Measurements from ENCODE around the gene CUX1.
"Not testable (repeated sequence)": the region's sequence is repeated elsewhere in the genome, so short reads cannot be mapped to it uniquely, and the experiment has no call there.

Gene CUX1

DNA sequence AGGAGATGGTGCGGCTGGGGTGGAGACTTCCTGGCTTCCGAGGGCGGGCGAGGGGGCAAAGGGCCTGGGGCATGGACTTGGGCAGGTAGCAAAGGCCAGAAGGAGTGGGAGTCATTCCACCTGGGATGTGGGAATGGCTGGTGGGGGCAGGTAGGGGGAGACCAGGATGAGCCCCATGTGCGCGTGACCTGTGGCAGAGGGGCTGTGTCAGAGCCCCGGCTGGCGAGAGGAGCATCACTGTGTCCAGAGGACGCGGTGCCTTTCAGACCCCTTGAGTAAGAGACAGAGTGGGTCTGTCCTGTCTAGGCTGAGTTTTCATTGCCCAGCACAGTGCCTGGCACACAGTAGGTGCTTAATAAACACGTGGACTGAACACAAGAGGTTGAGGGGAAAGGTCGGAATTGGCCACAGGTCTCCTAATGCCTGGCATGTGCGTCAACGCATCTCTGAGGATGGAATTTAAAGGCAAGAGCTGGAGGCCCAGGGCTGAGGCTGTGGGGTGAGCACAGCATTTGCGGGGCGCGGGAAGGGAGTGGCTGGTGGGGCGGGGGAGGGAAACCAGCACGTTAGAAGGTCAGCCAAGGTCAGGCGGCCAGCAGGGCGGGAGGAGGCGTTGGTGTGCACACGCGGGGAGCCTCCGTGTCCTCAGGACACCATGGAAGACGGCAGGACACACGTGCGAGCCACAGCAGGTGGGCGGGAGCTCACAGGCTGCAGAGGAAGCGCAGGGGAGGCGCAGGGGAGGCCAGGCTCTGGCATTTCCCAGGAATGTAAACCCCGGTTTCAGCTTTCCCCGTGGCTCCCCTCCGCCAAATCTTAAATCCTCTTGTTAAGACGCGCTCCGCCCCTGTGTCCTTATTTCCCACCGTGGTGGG, 51.8 kb downstream of the CUX1 start:
- DNase-seq (ENCODE audit: low read depth in 2 of 2) = no peak

DNA sequence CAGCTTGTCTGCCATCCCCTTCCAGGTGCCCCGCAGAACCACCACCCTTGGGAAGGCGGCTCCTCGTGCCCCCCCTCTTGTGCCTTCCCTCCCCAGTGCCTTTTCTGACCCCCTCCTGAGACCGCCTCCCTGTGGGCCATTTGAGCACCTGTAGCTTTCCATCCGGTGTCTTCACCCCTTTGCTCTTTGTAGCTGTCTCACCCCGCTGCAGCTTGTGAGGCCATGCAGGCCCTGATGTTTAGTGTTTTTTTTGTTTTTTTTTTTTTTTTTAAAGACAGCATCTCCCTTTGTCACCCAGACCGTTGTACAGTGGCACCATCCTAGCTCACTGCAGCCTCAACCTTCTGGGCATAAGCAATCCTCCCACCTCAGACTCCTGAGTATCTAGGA, 52.5 kb downstream of the CUX1 start:
- no peak for DNase-seq (ENCODE audit: low read depth in 2 of 2)

DNA sequence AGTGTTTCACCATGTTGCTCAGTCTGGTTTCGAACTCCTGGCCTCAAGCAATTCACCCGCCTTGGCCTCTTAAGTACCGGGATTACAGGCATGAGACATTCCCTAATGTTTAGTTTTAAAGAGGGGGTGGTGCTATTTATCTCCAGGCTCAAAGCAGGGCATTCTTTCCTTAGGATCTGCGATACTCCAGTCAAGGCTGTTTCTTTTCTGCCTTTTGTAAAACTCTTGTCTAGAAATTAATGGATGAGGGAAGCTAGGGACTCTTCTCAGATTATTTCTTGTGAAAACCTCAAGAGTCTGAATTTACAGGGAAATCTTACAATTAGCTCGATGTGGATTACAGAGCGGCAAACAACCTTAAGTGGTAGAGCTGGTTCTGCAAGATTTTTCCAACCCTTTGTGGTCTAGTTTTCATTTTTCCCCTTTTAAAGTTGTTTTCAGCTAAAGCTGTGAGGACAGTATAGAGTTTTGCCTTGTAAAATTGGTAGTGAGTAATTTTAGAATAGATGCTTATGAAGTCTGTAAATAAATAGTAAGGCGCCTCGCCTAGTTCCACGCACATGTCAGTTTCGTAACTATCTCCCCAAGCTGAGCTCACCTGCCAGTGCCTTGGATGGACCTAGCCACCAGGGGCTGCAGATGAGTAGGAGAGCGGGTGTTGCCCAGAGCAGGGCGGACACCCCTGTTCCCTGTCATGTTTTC, 53.1 kb downstream of the CUX1 start:
- no peak for DNase-seq (ENCODE audit: low read depth in 2 of 2)

DNA sequence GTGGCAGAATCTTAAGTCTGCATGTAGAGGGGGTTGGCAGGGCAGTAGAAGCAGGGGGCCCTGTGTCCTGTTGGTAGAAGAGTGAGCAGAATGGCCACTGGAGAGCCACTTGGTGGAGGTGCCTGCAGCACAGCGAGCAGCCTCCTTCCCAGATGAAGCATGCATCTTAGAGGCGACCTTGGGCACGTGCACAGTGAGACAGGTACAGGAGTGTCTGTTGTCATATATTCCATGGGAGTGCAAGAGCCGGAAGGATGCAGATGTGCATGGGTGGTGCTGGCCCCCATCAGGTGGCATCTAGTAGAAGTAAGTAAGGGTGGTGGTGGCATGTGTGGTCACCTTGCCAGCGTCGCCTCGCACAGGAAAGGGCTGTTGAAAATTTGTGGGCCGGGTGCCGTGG, 53.9 kb downstream of the CUX1 start:
- DNase-seq (ENCODE audit: low read depth in 2 of 2) = no peak

DNA sequence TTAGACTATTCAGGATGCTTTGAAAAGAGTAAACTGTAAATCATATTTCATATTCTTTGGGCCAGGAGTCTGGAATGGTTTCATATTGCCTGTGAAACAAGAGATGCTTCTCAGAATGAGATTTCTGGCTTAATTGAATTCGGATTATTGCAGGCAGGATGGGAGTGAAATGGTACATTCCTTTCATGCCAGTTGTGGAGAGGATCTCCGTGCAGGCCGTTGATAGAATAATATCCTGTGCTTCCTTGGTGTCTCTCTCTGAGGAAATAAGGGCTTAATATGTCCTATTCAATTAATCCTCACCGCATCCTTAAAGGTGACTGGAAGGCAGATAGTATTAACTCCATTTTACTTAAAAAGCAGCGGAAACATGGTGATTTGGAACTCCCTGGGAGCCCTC, 56.6 kb downstream of the CUX1 start:
- DNase-seq (ENCODE audit: low read depth in 2 of 2) = no peak

DNA sequence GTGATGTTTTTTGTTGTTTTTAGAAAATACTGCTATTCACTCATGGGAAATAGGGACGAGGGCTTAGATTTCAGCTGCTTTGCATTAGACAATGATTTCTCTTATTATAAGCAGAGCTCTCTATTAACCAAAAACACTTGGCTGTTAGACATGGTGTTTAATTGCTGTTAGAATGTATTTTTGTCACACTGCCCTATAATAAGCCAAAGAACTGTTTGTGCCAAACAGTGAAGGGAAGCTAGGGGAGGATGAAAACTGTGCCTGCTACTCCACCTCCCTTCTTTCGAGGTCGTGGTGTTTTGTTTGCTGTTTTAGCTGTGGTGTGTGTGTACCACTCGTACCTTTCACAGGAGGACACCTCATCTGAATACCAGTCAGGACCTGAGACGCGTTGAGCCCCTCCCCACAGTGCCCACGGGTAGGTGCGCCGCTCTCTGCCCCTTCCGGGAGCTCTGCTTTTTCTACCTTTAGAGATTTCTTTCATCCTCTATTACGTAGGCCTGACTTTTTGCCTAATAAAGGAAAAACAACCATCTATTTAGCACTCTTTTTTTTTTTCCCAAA, 57.9 kb downstream of the CUX1 start:
- no peak for DNase-seq (ENCODE audit: low read depth in 2 of 2)

DNA sequence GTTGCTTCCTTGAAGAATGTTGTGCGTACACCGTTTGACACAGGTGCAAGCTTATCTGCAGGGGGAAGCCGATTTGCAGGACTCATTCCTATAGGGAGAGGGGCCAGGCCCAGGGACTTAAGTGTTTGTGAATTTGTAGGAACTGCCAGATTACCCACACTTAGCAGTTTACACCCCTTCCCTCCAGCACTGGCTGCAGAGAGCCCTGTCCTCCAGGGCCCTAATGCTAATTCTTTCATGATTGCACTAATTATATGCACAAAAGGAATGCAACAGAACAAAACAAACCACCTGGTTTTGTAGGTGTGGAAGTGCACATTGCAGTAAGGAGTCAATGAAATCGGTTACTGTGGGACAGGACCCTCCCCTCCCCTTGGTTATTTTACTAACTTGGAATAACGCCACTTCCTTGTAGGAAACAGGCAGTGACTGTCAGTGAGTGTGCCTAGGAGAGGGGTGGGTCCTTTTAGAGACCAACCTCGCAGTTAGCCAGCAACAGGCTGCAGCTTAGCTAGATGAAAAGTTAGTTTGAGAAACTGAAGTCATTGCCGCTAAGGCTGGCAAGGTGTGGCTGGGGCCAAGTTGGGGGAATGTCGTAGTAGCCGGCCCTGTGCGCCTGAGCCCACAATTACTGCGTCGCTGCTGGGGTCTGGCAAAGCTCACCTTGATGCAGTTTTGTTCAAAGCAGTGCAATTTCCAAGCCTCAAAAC, 60.6 kb downstream of the CUX1 start:
- DNase-seq (ENCODE audit: low read depth in 2 of 2) = no peak

DNA sequence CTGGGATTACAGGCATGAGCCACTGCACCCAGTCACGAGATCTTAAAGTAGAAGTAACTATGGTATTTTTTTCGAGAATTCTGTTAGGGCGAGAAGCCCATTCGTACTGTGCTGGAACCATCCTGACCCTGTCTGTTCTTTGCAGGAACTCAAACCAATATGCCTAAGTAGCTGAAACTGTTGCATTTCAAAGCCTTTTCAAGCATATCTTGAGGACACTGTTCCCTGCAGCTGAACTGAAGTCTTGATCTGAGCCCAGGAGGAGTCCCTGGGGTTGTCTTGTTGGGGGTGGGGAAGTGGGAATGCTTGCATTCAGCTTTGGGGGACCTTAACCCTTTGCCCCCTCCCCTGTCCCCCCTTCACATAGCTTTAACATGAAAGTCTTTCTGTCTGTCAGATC, 61.5 kb downstream of the CUX1 start:
- no peak for DNase-seq (ENCODE audit: low read depth in 2 of 2)

DNA sequence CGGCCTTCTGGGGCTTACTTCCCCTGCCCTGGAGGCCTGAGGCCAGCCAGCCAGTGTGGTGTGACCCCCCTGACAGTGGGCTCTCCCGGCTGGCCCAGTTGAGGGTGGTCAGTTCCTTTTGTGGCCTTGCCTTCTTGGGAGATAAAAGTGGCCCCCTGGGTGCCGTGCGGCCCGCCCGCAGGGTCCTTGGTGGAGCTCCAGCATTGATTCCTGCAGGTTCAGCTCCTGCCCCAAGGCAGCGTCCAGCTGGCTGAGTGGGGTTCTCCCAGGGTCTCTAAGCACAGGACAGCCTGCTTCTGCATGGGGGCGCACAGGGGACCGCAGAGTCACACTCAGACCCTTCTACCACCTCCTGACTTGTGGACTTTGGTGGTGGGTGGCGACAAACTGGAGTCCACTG, 62.1 kb downstream of the CUX1 start:
- no peak for DNase-seq (ENCODE audit: low read depth in 2 of 2)

DNA sequence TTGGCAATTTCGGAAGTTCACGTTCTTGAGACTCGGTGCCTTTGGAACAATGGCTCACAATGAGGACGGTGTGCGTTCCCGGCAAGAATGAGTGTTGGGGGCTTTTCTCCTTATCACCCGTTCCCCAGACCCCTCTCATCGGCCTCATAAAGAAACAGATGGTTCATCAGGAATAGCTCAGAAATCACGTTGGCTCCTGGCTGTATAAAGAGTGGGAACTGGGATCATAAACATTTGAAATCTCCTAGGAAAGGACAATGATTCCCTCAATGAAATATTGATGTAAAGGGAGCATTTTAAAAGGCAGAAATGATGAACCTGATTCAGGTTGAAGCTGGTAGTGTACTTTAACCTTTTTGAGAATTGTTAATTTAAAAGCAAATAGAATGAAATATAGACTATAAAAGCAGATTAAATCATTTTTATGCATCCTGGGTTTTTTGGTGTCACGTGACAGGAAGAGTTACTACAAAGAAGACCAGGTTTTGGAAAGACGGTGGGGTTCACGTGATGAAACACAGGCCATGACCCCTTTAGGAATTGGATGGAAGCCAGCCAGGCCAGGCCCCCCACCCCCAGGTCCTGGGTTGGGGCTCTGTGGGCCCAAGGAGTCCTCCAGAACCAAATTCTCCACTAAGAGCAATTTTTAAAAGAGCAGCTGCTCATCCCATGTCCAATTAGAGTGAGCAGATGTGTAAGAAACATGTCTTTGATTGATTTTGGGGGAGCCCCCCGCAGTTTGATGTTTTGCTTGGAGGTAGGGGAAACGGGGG, 63.0 kb downstream of the CUX1 start:
- no peak for DNase-seq (ENCODE audit: low read depth in 2 of 2)

DNA sequence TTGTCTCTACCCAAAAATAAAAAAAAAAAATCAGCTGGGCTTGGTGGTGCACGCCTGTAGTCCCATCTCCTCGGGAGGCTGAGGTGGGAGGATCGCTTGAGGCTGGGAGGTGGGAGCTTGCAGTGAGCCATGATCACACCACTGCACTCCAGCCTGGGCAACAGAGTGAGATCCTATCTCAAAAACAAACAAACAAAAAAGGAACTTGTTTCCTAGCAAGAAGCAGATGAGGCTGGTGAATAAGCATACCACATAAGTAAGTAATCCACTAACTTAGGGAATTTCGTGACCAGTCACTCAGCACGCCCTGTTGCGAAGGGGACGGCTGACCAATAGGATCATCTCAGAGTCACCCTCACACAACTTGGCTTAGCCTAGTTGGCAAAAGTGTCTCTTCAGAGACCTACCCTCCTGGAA, 64.6 kb downstream of the CUX1 start:
- no peak for DNase-seq (ENCODE audit: low read depth in 2 of 2)

DNA sequence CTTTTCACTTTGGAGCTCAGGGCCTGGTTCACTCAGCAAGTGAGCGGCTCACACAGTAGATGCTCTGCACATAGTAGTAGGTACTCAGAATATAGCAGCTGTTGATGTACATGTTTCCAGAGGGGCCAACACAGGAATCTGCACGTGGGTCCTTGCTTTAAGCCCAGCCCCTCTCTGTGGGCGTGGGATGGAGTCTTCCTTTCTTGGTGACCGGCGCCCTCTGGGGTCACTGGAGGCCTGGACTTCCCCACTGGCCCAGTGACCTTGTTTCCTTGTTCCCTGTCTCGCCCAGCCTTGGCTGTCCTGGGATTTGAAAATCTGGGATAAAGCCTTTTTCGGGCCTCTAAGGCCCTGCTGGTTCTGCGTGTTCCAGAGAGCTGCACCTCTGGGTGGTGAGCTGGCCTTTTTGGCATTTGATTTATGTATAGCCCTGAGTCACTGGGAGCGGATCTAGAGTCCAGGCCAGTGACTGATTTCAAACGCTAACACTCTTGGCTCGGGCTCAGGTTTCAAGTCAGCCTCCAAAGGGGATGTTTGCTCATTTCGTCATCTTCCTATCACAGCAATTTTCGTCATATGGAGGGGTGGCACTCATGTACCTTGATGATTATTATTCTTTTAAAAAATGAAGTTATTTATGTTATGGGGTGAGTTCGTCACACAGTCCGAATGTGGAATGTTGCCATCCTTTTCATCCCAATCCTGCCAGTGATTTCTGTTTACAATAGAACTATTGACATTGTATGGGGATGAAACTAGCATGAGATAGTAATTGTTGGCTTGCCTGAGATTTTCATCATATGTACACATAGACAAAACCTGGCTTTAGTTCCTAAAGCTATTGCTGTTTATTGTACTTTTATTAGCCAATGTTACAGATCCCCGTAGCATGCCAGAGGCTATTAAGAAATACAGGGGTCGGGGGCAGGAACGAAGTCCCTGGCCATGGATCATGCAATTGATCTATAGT, 65.5 kb downstream of the CUX1 start:
- no peak for DNase-seq (ENCODE audit: low read depth in 2 of 2)

DNA sequence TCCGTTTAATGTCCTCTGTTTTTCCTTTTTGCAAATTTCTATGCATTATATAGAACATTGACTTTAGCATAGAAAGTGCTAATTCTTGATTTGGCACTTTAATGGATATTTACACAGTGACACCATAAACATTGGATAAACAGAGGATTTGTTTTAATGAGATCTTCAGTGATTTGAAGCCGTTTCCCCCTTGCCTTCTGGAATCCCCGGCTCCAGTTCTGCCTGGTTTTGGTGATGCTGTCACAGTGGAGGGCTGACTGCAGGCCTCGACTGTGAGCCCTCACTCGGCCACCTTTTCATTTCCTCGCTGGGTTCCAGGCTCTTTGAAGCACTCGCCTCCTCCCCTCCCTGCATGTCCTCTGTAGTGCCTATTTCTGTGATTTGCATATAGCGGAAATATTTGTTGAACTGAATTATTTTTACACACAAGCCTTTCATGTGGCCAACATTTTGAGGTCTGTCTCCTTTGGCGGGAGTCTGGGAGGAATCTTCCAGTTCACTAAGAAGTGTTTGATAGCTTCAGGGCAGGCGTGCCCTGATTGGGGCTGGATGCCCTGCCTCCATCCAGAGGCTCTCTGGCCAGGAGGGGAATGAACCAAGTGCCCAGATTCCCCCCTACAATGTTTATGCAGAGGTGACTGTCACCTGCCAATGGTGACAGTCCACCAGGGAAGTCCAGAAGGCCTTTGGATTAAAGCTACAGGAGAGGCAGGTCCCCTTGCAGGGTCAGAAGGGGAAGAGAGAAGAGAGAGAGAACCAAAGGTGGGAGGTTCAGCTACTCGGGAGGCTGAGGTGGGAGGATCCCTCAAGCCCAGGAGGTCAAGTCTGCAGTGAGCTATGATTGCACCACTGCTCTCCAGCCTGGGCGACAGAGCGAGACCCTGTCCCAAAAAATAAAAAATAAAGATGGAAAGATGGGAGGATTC, 67.5 kb downstream of the CUX1 start:
- no peak for DNase-seq (ENCODE audit: low read depth in 2 of 2)

DNA sequence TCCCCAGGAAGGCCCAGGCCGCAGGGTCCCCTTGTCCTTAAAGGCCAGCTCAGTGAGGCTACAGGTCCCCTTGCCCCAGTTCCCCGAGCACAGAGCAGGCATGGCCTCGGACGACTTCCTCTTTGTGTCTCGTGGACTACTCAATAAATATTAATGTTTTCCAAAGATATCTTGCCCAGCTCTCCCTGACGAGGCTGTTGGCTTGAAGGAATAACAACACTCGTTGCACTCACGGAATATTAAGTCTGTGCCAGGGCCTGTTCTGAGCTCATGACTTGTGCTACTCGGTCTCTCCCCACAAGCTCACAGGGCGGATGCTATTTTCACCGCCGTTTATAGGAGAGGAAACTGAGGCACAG, 68.2 kb downstream of the CUX1 start:
- DNase-seq (ENCODE audit: low read depth in 2 of 2) = no peak

DNA sequence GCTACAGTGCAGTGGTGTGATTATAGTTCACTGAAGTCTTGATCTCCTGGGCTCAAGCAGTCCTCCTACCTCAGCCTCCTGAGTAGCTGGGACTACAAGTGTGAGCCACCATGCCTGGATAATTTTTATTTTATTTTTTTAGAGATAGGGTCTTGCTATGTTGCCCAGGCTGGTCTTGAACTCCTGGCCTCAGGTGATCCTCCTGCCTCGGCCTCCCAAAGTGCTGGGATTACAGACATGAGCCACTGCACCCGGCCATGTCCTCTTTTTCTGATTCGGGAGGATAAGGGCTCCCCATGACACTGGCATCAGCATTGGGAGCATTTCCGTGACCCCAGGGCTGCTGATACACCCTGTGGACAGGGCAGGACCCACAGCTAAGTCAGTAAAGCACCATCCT, 69.9 kb downstream of the CUX1 start:
- not testable (repeated sequence) for DNase-seq (ENCODE audit: low read depth in 2 of 2)

DNA sequence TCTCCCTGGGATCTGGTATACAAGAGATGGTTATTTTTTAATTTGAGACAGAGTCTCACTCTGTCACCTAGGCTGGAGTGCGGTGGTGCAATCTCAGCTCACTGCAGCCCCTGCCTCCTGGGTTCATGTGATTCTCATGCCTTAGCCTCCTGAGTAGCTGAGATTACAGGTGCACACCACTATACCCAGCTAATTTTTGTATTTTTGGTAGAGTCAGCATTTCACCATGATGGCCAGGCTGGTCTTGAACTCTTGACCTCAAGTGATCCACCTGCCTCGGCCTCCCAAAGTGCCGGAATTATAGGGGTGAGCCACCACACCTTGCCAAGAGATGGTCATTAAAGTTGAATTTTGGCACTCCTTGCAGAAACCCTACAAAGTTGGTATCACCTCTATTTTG, 71.1 kb downstream of the CUX1 start:
- DNase-seq (ENCODE audit: low read depth in 2 of 2) = not testable (repeated sequence)

DNA sequence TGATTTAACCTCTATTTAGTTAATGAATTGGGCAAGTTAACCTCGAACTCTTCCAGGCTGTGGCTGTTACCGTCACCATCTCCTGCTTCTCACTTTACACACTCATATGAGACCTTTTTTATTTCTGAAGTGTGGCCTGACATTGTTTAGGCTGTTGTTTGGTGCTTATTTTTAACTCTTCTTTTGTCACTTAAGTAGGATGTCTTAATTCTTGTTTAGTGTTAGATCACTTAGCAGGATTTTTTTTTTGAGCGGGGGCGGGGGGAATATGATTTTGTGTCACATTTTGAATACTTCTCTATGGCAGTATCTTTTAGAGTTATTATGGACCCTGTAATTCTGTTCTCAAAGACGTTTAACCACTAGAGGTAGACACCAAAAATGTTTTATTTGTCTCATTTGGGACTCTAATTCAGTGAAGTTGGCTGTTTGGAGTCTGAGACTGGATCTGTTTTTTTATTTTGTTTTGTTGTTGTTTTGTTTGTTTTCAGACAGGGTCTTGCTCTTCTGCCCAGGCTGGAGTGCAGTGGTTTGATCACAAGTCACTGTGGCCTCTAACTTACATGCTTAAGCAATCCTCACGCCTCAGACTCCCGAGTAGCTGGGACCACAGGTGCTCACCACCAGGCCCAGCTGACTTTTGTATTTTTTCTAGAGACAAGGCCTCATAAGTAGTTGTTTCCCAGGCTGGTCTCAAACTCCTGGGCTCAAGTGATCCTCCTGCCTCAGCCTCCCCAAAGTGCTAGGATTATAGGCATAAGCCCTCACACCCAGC, 73.5 kb downstream of the CUX1 start:
- no peak for DNase-seq (ENCODE audit: low read depth in 2 of 2)

DNA sequence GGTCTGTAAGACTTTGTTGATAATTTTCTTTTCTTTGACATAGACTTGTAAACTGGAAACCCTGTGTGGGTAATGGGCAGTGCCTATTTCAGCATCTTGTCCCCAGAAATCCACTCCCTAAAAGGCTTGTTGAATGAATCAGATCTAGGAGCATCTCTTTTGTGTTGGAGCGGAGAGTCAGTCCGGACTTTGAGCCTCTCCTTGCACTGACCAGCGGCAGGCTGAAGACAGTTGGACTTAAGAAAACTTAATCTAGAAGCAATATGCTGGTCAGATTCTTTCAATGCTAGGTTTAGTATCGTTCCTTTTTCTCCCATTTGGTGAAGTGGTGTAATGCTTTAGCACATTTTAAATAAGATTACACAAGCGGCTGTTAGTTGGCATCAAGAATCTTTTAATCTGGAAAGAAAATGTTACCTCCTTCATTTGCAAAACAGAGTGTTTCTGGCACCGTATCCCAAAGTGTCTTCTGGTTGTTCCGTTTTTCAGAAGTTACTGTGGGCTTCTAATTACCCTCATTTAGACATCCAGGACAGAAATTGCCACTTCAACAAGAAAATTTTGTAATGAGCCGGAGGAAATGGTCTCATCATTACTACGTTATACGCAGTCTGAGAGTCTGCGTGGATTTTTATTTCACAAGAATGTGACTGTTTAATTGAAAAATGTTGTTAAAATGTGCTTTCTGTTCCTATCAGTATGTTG, 74.7 kb downstream of the CUX1 start:
- DNase-seq (ENCODE audit: low read depth in 2 of 2) = no peak

Measured in stimulated activated CD8-positive, alpha-beta memory T cell treated with anti-CD3 and anti-CD28 coated beads, Interleukin-2, amount 100 ng/mL, for 1 hour (primary cell).